ENCODE results near the gene CAPN15.

Gene CAPN15

DNA sequence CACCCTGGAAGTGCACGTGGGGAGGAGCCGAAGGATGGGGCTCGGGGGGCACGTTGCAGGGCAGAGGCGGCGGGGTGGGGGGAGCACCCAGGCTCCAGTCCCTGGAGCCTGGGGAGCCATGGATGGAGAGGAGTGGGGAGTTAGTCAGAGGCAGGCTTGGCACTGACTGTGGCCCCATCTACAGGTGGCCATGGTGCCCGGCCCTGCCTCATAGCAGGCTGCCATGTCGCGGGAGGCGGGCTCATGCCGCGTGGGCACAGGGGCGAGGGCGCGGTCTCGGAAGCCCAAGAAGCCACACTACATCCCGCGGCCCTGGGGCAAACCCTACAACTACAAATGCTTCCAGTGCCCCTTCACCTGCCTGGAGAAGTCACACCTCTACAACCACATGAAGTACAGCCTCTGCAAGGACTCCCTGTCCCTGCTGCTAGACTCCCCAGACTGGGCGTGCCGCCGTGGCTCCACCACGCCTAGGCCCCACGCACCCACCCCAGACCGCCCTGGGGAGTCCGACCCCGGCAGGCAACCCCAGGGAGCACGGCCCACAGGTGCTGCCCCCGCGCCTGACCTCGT lies 35.6 kb downstream of the CAPN15 start:
- no peak for DNase-seq

DNA sequence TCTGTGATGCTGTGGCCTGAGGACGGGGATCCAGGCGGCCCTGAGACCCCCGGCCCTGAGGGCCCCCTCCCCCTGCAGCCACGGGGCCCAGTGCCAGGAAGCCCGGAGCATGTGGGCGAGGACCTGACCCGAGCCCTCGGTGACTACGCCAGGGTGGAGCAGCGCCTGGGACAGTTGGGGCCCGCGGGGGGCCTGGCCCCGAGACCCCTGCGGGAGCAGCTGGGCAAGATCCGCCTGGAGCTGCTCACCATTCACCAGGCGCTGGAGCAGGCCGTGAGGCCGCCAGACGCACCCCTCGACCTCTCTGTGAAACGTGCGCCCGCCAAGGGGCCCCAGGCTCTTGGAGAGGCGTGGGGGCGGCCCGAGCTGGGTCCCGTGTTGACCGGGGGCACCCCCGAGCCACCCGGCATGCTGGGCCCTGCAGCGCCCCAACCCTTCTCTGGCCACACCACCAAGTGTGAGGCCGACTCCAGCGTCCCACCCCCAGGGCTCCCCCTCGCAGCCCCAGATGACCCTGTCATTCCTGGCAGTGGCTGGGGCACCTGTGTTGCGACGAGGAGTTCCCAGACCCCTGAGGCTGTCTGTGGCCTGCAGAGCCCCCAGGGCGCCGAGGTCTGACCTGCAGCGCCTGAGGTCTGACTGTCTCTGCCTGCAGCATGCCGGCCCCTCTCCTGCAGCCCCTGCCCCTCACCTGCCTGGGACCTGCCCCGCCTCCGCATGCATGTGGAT lies 37.3 kb downstream of the CAPN15 start:
- DNase-seq = no peak

DNA sequence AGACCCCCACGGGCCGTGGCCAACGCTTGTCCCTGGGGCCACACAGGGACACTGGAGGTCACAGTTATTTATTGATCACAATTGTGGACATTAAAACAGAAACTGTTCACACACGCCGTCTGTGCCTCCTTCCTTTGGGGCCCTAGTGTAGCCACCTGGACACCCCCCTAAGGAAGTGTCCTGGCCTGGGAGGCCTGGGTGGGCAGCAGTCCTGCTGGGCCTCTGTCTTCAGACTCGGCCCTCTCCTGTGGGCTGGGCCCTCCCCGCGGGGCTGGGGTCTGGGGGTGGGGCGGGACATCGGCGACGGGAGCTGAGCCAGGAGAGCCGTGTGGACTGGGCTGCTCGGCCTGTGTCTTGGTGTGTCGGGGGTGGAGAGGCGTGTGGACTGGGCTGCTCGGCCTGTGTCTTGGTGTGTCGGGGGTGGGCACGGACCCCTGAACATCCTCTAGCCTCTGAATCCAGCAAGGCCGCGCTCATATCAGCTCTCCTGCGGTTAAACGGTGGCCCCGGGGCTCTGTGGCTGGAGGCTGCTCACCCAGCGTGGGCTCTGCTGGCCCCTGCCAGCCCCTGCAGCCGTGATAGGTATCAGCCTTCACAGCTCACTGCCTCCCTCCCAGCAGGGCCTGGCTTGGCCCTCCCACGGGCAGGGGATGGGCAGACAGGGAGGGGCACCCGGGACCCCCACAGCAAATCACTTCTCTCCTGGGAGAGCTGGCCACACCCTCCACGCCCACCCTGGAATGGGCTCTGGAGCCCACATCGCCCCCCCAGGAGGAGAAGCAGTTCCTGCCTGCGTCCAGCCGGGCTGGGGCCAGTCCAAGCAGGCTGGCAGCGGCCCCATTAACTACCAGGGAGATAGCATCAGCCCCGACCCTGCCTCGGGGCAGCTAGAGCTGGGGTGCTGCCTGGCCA lies 38.2 kb downstream of the CAPN15 start:
- no peak for DNase-seq

- DNase-seq = peak in 1 of 2 experiments; percentile 23
Observed at GRCh38 chr16:566475-567372, 39.2 kb downstream of the CAPN15 start, which contains the start of gene NHLRC4. NHLRC4 (plus strand) TSS chr16:567005; CDS start chr16:568048, 1,043 bp downstream.

GRCh38 chr16:567373-568256 lies 40.1 kb downstream of the CAPN15 start:
- no peak for DNase-seq

DNA sequence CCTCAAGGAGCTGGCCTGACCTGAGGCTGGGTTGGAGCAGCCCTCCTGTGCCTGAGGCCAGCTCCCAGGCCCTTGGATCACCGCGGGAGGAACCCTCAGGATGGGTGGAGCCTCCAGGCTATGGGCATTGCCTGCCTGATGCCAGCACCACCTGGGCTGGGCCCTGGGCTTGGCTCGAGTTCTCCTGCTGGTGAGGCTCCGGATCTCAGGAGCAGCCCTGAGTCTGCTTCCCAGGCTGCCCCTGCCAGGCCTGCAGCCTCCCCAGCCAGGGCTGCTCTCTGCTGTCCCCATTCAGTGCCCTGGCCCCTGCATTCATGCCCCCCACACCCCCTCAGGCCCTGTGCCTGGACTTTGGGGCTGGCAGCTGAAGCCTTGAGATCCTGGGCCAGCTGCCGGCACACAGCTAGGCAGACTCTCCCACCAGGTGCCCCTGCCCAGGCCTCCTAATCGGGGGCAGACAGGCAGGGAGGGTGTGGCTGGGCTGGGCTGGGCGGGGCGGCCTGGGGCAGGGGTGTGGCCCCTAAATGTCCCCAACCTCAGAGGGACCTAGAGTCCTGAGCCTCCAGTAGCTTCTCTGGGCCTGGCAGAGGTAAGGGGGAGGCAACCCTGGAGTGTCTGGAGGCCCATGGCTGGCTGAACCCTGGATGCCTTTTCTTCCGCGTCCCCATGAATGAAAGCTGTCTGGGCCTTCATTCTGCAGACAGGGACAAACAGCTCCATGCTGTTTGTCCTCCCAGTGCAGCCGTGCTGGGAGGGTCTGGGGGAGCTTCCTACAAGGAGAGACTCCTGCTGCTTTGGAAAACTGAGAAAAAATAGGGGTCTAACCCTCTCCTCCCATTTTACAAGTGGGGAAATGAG lies 41.1 kb downstream of the CAPN15 start:
- DNase-seq = no peak

GRCh38 chr16:569445-570254 lies 42.1 kb downstream of the CAPN15 start, which contains the start of gene PIGQ:
PIGQ (plus strand) TSS chr16:569968; CDS start chr16:574075, 4,107 bp downstream.
- peak; percentile 38 to 43 for DNase-seq

- DNase-seq = no peak
Observed at GRCh38 chr16:572865-573650, 45.5 kb downstream of the CAPN15 start.

DNA sequence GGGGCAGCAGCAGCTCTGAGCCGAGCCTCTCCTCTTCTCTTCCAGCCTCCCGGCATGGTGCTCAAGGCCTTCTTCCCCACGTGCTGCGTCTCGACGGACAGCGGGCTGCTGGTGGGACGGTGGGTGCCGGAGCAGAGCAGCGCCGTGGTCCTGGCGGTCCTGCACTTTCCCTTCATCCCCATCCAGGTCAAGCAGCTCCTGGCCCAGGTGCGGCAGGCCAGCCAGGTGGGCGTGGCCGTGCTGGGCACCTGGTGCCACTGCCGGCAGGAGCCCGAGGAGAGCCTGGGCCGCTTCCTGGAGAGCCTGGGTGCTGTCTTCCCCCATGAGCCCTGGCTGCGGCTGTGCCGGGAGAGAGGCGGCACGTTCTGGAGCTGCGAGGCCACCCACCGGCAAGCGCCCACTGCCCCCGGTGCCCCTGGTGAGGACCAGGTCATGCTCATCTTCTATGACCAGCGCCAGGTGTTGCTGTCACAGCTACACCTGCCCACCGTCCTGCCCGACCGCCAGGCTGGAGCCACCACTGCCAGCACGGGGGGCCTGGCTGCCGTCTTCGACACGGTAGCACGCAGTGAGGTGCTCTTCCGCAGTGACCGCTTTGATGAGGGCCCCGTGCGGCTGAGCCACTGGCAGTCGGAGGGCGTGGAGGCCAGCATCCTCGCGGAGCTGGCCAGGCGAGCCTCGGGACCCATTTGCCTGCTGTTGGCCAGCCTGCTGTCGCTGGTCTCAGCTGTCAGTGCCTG lies 46.7 kb downstream of the CAPN15 start:
- DNase-seq = no peak

DNA sequence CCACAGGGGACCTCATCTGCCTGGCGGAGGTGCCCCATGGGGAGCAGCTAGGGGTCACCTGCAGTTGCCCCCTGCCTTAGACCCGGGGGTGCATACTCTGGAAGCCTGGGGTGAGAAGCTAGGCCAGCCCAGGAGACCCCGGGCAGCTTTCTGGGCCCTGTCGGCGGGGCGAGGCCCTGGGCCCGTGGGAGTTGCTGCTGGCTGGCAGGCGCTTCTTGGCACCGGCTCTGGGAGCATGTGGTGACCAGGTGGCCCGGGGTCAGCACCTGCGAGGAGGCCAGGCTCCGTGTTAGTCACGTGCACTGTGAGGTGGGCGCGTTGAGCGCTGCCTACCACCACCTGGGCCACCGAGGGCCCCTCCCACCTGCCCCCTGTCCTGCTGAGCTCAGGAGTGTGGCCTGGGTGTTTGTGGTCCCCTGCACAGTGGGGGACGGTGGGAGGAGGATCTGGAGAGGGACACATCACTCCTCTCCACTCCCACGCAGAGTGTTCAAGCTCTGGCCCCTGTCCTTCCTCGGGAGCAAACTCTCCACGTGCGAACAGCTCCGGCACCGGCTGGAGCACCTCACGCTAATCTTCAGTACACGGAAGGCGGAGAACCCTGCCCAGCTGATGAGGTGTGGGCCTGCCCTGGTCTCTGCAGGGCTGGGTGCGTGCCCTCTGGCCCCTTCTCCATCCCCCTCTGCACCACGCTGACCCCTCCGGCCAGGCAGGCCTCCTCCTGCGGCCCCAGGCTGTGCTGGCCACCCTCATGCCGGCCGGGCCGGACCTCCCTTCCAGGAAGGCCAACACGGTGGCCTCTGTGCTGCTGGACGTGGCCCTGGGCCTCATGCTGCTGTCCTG lies 48.1 kb downstream of the CAPN15 start:
- DNase-seq = no peak

GRCh38 chr16:576197-576822 lies 48.8 kb downstream of the CAPN15 start:
- no peak for DNase-seq

DNA sequence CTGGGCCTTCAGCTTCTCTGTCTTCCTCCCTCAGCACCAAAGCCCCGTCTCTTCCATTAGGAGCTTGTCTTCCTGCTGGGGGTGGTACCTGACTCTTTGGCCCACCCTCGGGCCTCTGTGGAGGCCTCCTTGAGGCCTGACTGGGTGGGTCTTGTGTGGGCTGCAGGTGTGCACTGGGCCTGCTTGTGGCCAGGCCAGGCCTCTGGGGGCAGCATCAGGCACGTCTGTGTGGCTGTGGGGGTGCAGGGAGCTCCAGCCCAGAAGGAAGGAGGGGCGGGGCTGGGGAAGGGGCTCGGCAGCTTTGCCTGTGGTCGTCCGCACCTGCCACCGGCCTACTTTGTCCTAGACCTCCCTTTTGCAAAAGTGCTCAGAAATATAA lies 49.3 kb downstream of the CAPN15 start:
- DNase-seq = no peak

GRCh38 chr16:577796-578195 lies 50.3 kb downstream of the CAPN15 start:
- DNase-seq = no peak

- DNase-seq = no peak
Observed at GRCh38 chr16:578232-578869, 50.8 kb downstream of the CAPN15 start.

DNA sequence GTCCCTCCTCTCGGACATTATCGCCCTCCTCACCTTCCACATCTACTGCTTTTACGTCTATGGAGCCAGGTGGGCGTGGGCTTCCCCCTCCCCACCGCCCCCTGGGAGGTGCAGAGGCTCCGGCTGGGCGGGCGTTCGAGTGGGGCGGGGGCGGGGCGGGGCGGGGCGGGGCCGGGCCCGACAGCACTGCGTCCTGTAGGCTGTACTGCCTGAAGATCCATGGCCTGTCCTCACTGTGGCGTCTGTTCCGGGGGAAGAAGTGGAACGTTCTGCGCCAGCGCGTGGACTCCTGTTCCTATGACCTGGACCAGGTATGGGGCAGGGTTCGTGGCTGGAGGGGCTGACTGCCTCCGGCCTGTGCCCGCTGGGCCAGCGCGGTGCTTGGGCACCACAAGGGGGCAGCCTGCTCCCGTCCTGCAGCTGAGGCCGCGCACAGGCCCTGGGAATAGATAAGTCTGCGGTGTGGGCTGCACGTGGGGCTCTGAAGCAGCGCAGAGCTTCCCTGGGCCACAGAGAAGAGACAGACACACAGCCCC lies 51.4 kb downstream of the CAPN15 start:
- DNase-seq = peak; percentile 55 to 62
